NCI-H69 (cell line): ENCODE results near the gene CYP27B1.

Experiments used
- DNase-seq: peaks from one replicate; lab custom pipeline; 2025; lab: John Stamatoyannopoulos, UW

The CYP27B1 gene

GRCh38 chr12:57766464-57767304 lies at the start of gene CYP27B1:
Gene CYP27B1, minus strand, starts transcription at chr12:57767078. Its CDS starts 37 bp downstream, at chr12:57767041.
- peak; percentile 53 for DNase-seq

DNA sequence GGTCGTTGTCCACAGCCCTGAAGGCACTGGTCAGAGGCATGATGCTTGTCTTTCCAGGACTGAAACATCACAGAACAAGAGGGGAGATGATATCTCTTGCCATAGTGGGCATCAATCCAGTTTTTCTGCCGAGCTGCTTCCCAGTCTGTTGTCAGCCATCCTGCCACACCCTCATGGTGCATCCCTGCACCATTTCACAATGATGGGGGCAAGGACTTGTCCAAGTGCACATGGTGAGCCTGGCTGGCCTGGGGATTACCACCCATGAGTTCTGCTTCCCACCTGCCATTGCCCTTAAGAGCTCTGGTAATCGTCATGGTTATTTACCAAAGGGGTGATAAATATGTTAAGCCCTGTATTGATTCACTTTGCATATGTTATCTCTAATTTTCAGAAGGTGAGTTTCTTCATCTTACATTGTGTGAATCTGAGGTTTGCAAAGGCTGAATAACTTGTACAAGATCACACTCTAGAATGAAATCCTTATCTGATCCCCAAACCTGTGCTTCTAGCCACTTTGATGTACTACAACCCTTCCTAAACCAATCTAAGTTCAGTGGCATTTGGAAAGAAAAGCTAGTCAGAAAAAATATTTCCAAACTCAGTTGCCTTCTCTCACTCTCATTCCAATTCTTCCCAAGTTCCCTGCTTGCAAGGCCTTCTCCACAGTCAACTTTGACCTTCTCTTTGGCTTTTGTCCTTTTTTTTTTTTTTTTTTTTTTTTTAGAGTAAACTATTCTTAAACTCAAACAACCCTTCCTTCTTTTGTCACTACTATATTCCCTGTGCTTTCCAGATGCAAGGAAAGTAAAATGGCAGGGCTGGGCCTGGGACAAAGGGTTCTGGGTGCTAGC lies 49.4 kb upstream of the CYP27B1 start:
- no peak for DNase-seq

GRCh38 chr12:57815177-57816000 lies 48.5 kb upstream of the CYP27B1 start:
- DNase-seq: peak; percentile 23

DNA sequence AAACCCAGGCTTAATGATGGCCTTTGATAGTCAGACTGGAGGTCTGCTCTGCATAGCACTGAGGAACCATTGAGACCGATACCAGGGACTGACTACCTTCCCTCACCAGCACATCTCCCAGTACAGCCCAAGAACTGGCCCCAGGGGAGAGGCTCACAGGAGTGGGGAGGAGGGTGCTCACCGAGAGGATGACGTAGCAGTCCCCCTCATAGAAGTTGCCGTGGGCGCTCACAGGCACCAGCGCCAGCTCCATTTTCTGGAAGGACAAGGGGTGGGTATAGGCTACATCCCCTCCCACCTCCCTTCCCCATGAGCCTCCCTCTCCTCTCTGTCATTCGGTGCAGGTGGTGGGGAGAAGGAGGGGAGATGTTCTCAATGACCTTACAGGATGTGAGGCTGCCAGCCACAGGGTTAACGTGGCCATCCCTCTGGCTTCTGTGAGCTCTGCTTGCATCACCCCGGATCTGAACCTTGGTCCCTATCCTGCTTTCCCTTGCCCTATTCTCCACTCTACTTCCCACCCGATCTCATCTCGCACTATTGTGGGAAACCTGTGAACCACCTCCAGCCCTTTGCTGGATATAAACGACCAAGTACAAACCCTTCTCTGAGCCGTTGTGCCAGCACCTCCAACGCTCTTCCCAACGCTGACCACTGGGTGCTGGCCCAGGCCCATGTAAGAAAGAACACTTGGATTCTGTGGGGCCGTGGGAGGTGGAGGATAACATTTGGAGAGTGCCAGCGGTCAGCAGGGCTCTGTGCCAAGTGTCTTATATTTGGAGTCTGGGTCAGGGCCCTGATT lies 47.3 kb upstream of the CYP27B1 start:
- DNase-seq: no peak

DNA sequence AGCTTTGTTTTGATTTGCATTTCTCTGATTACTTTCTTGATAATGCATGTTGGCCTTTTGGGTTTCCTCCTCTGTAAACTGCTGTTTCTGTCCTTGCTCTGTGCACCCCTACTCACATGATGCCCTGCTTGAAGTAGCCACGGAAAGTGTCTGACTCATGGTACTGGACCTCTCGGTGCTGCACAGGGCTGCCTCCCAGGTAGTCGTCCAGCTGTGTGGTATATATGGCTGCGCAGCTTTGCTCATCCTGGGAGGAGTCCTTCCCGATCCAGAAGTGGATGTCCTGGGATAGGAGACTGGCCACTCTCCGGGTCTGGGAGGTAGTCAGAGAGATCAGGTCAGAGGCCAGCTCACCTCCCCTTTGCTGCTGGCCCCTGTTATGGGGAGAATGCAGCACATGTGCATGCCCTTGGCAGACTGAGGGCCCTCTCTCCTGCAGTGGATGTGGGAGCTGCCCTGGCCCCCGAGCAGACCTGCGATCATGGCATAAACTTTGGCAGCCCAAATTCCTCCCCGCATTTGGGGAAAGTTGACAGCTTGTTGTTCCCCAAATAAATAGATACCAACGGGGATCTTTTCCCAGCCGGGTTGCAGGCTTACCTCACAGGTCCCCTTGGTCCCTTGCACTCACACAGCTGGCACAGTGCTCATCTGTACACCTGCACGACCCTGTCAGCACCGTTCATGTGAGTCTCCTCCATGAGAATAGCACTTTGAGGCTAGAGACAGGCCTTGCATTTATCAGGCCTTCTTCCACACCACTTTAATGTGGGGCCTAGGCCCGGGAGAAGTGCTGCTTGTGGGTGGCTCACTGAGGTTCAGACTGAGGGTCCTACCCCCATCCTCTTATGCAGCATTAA lies 46.5 kb upstream of the CYP27B1 start:
- no peak for DNase-seq

DNA sequence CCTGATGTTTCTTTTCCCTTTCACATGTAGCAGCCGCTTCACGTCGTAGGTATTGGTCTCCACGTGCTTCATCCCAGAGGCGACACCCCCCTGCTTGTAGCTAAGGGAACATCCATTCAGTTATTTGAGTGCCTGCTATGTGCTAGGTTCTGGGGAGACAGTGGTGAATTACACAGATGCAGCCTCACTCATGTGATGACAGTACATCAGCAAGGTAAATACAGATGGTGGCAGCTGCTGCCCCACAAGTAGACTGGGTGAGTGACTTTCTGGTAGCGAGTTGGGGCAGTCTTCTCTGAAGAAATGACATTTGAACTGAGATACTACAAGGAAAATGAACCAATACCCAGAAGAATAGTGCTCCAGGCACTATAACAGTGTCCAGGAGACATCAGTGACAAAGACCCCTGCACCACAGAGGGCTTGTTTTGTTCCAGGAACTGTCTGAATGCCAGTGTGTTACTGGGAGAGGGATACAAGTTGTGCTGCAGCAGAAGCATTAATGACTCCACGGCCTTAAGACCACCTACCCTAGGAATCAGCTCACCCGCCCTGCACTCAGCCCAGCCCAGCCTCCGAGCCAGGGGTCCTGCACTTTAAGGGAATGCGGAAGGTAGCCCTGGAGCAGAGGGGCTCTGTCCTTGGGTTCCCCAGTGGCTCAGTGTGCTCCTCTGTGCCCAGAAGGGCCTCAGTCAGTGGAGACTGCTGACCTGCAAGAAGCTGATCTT lies 44.3 kb upstream of the CYP27B1 start:
- DNase-seq: no peak

- peak; percentile 9 for DNase-seq
These were observed 43.6 kb upstream of the CYP27B1 start for GRCh38 chr12:57810450-57810849.

GRCh38 chr12:57809425-57809824 lies 42.5 kb upstream of the CYP27B1 start:
- DNase-seq: no peak

GRCh38 chr12:57808351-57808750 lies 41.5 kb upstream of the CYP27B1 start:
- no peak for DNase-seq

GRCh38 chr12:57807285-57807684 lies 40.4 kb upstream of the CYP27B1 start:
- DNase-seq: no peak

DNA sequence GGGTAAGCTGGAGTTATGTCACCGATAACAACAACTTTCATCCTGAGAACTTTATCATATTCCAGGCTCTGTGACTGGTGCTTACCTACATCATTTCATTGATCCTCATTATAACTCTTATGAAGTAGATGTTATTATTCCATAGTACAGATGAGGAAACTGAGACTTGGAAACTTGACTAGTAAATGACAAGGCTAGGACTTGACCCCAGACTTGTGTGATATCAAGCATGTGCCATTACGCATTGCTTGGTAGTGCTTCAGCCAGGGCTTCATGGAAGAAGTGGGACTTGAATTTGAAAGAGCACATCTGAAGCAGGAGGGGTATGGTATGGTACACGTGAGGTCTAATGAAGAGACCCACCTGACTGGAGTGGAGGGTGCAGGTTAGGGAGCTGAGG lies 39.8 kb upstream of the CYP27B1 start:
- DNase-seq: no peak

GRCh38 chr12:57803319-57803893 lies 36.5 kb upstream of the CYP27B1 start:
- peak; percentile 43 for DNase-seq

GRCh38 chr12:57802607-57803006 lies 35.7 kb upstream of the CYP27B1 start:
- DNase-seq: no peak

GRCh38 chr12:57800965-57801364 lies 34.1 kb upstream of the CYP27B1 start:
- DNase-seq: no peak

GRCh38 chr12:57797933-57798332 lies 31.1 kb upstream of the CYP27B1 start:
- DNase-seq: no peak

DNA sequence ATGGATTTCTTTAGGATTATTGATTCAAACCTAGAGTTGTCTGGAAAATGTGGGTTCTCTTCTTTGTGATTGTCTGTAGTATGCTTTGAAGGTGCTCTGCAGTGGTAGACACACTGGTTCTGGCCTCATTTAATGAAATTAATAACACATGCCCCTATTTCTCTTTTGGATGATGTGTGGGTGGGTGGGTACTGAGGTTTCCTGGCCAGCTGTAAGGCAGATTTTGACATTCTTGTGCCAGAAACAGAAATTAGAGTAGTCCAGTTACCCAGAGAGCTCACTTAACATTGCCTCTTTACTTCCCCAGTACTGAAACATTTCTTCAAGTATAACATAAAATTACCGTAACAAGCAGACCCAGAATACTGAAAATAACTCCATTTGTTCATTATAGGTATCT lies 30.1 kb upstream of the CYP27B1 start:
- no peak for DNase-seq

GRCh38 chr12:57795354-57795753 lies 28.5 kb upstream of the CYP27B1 start:
- DNase-seq: no peak

DNA sequence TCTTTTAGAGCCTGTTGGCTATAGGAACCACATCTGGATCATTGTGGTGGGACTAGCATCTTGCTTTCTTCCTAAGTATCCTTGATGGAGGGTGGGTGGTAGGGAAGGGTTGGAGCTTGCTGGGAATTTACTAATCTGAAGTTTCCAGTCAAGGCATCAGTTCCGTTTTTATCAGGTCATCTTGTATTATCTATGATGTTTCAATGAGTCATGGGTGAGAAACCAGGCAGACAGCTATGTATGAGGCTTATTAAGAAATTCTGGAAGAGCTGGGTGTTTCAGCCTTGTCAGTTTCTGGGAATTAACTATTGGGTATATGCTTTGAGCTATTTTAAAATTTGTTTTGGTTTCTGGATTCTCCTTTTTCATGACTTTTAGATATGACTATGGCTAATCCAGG lies 27.0 kb upstream of the CYP27B1 start:
- no peak for DNase-seq

- DNase-seq: no peak
These were observed 17.0 kb upstream of the CYP27B1 start for GRCh38 chr12:57783861-57784260.
